Natural killer cell (primary cell): Measurements from ENCODE around the gene ANXA5. TPM values are rescaled to one million over a fixed set of nuclear protein-coding genes. Genes with fewer than 3 reads are reported as not detected.

Experiments used
- ATAC-seq, 3 donors: fragments of 150-1000 bp in 2 of 3; fragments of 200-7000 bp in 1 of 3; cut with Tn5 transposase; 1 replicate in 1 of 3; 2 replicates in 2 of 3; pipeline ENCODE4 v1.10.0; 2021; ENCODE audit warnings: mild to moderate bottlenecking in 2 of 3, moderate library complexity in 2 of 3
- DNase-seq, 2 donors: peaks; one replicate each; pipeline versions ENCODE4 v3.0.0 to v3.0.0-alpha.2; 2013 to 2021; ENCODE audit warnings: mixed read lengths in 1 of 2
- H3K27ac ChIP-seq: one replicate; pipeline ENCODE4 v1.5.1; 2013; ENCODE audit warnings: mild to moderate bottlenecking, low read length
- H3K27me3 ChIP-seq: one replicate; pipeline ENCODE4 v1.6.1; 2013; ENCODE audit warnings: low read length; ENCODE audit not compliant: control insufficient read depth, insufficient read depth
- H3K36me3 ChIP-seq: one replicate; pipeline ENCODE4 v1.6.1; 2013; ENCODE audit warnings: low read length; ENCODE audit not compliant: control insufficient read depth, insufficient read depth
- H3K4me1 ChIP-seq: one replicate; pipeline ENCODE4 v1.6.1; 2013; ENCODE audit warnings: low read length; ENCODE audit not compliant: control insufficient read depth, insufficient read depth
- H3K4me3 ChIP-seq: one replicate; pipeline ENCODE4 v1.5.1; 2013; ENCODE audit warnings: low read length
- H3K9me3 ChIP-seq: one replicate; pipeline ENCODE4 v1.6.1; 2013; ENCODE audit warnings: low read length; ENCODE audit not compliant: control insufficient read depth, insufficient read depth
- H3K27ac Mint-ChIP-seq, 2 donors: one replicate each; pipeline ENCODE4 v1.8.0; 2022; ENCODE audit warnings: mild to moderate bottlenecking in 2 of 2, mixed read lengths in 2 of 2, moderate library complexity in 1 of 2
- H3K27me3 Mint-ChIP-seq, 2 donors: one replicate each; pipeline ENCODE4 v1.8.0; 2022; ENCODE audit warnings: low read depth in 2 of 2, mixed read lengths in 2 of 2
- H3K36me3 Mint-ChIP-seq: one replicate; pipeline ENCODE4 v1.8.0; 2022; ENCODE audit warnings: mixed read lengths
- H3K4me1 Mint-ChIP-seq, 2 donors: one replicate each; pipeline ENCODE4 v1.8.0; 2022; ENCODE audit warnings: mixed read lengths in 2 of 2
- H3K4me3 Mint-ChIP-seq: one replicate; pipeline ENCODE4 v1.8.0; 2022; ENCODE audit warnings: mild to moderate bottlenecking, moderate library complexity, mixed read lengths
- H3K9me3 Mint-ChIP-seq, 2 donors: one replicate each; pipeline ENCODE4 v1.8.0; 2022; ENCODE audit warnings: mixed read lengths in 2 of 2
- WGBS: methylation state at CpG from one replicate; pipeline ENCODE4 v1.1.7; 2013; ENCODE audit warnings: missing lambda C conversion rate; ENCODE audit not compliant: insufficient coverage; 5-methylcytosine and 5-hydroxymethylcytosine counted together
- intact Hi-C: fragments of 100-400 bp; cut with micrococcal nuclease; formaldehyde crosslinking; loops from one replicate; pipeline ENCODE4 v1.14.2; 2022
- total RNA-seq, 4 donors: library from RNA; stranded (reverse); fragments of 120-200 nt in 1 of 4; gene quantifications; one replicate each; pipeline versions ENCODE4 v1.2.3 to v1.2.4, GENCODE V29; 2013 to 2022
- TF ChIP-seq, protein P1 (sequence below): fragments of 200-600 bp; IDR thresholded peaks from one replicate; pipeline ENCODE4 v1.8.0; 2022; ENCODE audit warnings: antibody characterized with exemption

The ANXA5 gene
- total RNA-seq, 3 donors from 2014 or later (not counting 1 experiment from before 2014, with no cell fraction given), result 24.9 to 74.4 (median 33.1) TPM

DNA sequence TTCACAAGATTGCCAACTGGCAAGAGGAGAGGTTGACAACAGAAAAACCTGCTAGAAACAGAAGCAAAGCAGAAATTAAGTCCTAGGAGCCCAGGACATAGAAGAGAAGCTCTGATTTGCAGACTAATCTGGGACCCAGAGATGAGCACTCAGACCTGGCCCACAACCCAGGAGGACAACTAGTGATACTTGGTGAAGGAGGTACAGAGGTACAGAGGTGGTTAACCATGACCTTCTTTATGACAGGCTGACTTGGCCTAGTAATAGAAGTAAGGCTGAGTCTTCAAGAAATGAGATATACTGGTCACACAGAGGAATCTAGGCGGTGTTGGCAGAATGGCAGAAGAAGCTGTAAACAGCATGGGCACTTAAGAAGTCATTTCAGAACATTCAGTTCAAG is 43.6 kb downstream of the ANXA5 start:
- no peaks in the 10 kb centered on the region for H3K9me3 ChIP-seq
- ATAC-seq, result no peak
- intact Hi-C loops, result no loop called here
- H3K36me3 ChIP-seq, result no peaks in the 10 kb centered on the region
- 91% methylated on average over 1 of the region's 1 CpG for WGBS
- no peaks in the 10 kb centered on the region for H3K4me1 ChIP-seq
- H3K27me3 ChIP-seq, result peaks cover 2% of the 10 kb centered on the region
- Mint-ChIP-seq H3K9me3 (no peaks in the 10 kb centered on the region), H3K27ac (no peak overlapping the region), H3K4me3 (no peak overlapping the region), H3K36me3 (no peaks in the 10 kb centered on the region), H3K4me1 (no peaks in the 10 kb centered on the region), H3K27me3 (peaks cover 14 to 20% of the 10 kb centered on the region in 2 donors)
- no peak overlapping the region for H3K4me3 ChIP-seq
- TF ChIP-seq, protein P1, sequence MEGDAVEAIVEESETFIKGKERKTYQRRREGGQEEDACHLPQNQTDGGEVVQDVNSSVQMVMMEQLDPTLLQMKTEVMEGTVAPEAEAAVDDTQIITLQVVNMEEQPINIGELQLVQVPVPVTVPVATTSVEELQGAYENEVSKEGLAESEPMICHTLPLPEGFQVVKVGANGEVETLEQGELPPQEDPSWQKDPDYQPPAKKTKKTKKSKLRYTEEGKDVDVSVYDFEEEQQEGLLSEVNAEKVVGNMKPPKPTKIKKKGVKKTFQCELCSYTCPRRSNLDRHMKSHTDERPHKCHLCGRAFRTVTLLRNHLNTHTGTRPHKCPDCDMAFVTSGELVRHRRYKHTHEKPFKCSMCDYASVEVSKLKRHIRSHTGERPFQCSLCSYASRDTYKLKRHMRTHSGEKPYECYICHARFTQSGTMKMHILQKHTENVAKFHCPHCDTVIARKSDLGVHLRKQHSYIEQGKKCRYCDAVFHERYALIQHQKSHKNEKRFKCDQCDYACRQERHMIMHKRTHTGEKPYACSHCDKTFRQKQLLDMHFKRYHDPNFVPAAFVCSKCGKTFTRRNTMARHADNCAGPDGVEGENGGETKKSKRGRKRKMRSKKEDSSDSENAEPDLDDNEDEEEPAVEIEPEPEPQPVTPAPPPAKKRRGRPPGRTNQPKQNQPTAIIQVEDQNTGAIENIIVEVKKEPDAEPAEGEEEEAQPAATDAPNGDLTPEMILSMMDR, result no peak
- DNase-seq, result no peak
- no peak overlapping the region for H3K27ac ChIP-seq

DNA sequence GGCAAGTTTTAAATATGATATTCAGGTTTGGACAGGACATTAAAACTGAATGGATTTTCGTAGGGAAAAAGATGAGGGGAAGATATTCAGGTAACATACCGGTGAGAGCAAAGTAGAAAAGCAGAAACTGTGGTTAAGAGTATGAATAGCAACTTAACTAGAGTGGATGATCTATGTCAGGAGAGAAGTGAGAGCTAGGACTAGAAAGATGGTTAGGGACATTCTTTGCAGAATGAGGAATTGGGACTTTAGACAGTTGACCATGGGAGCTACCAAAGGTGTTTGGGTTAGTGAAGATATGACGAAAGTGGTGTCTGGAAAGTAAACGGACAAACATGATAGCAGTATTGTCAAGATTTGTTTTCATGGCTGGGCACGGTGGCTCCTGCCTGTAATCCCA is 45.2 kb downstream of the ANXA5 start:
- ATAC-seq, result no peak
- WGBS, result 53% methylated on average over 5 of the region's 5 CpGs

DNA sequence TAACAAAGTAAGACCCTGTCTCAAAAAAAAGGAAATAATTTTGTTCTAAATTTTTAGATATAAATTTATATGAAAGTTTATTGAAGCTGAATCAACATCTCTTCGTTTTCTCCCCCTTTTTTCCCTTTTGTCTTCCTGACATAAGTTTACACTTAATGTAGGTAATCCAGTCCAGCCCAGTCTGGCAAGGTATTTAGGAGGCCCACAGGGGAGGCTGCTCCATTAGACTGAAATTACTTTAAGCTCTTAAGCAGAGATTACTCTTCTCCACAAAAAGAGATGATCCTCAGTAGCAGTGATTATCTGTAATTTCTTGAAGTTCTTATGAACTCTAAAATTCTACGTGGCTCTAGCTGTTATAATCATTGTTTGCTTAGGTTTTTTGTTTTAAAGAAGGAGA is 46.0 kb downstream of the ANXA5 start:
- Mint-ChIP-seq H3K36me3 (no peaks in the 10 kb centered on the region), H3K4me3 (no peak overlapping the region)
- TF ChIP-seq, protein P1, result no peak

More for the DNA sequence above, 45.2 kb downstream of the ANXA5 start:
- H3K4me1 Mint-ChIP-seq, result no peaks in the 10 kb centered on the region
- H3K27me3 ChIP-seq, result peaks cover 2% of the 10 kb centered on the region
- H3K27ac Mint-ChIP-seq, result no peak overlapping the region
- no peaks in the 10 kb centered on the region for H3K9me3 ChIP-seq
- no peak overlapping the region for H3K4me3 ChIP-seq
- H3K4me3 Mint-ChIP-seq, result no peak overlapping the region
- no peak for DNase-seq
- peaks cover 14 to 23% of the 10 kb centered on the region in 2 donors for H3K27me3 Mint-ChIP-seq
- H3K36me3 ChIP-seq, result no peaks in the 10 kb centered on the region
- H3K9me3 Mint-ChIP-seq, result no peaks in the 10 kb centered on the region
- intact Hi-C loops, result no loop called here
- H3K4me1 ChIP-seq, result no peaks in the 10 kb centered on the region
- TF ChIP-seq, protein P1, result no peak
- no peak overlapping the region for H3K27ac ChIP-seq
- no peaks in the 10 kb centered on the region for H3K36me3 Mint-ChIP-seq

DNA sequence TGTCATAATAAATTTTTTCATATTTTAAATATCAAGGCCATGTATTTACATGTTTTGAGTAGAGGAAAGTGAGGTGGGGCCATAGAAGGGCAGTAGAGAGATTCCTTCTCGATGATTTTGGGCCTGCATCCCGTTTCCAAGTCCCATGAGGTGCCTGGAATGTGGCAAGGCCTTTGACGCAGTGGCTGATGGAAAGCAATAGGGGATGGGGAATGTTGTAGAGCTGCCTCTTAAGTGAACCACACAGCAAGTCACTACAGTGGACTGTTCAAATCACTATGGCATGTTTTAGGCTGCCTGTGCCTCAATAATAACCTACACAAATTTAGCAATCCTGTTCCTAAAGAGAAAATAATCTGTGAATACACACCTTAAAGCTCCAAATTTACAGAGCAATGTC is 48.3 kb downstream of the ANXA5 start:
- TF ChIP-seq, protein P1, result no peak
- WGBS, result 33% methylated on average over 3 of the region's 3 CpGs
- no peaks in the 10 kb centered on the region for H3K36me3 Mint-ChIP-seq

More for the DNA sequence above, 46.0 kb downstream of the ANXA5 start:
- Histone ChIP-seq H3K36me3 (no peaks in the 10 kb centered on the region), H3K4me3 (no peak overlapping the region), H3K27ac (no peak overlapping the region), H3K4me1 (no peaks in the 10 kb centered on the region), H3K27me3 (peaks cover 4% of the 10 kb centered on the region), H3K9me3 (no peaks in the 10 kb centered on the region)
- no peak overlapping the region for H3K27ac Mint-ChIP-seq
- intact Hi-C loops, result no loop called here
- WGBS, result 89% methylated on average over 2 of the region's 2 CpGs
- no peaks in the 10 kb centered on the region for H3K9me3 Mint-ChIP-seq
- DNase-seq (no peak), ATAC-seq (no peak)
- H3K4me1 Mint-ChIP-seq, result no peaks in the 10 kb centered on the region
- peaks cover 21 to 25% of the 10 kb centered on the region in 2 donors for H3K27me3 Mint-ChIP-seq

More for the DNA sequence above, 48.3 kb downstream of the ANXA5 start:
- ATAC-seq, result no peak
- no peaks in the 10 kb centered on the region for H3K4me1 ChIP-seq
- H3K4me3 ChIP-seq, result no peak overlapping the region
- intact Hi-C loops, result no loop called here
- Mint-ChIP-seq H3K27me3 (peaks cover 27 to 33% of the 10 kb centered on the region in 2 donors), H3K9me3 (no peaks in the 10 kb centered on the region), H3K4me1 (no peaks in the 10 kb centered on the region), H3K27ac (no peak overlapping the region), H3K4me3 (no peak overlapping the region)
- no peak for DNase-seq
- no peaks in the 10 kb centered on the region for H3K9me3 ChIP-seq
- H3K27ac ChIP-seq, result no peak overlapping the region
- no peaks in the 10 kb centered on the region for H3K36me3 ChIP-seq
- peaks cover 4% of the 10 kb centered on the region for H3K27me3 ChIP-seq
